ENCODE data around the gene ACAP3.

The ACAP3 gene

GRCh38 chr1:1287288-1288110, 20.2 kb downstream of the ACAP3 start:
- TF ChIP-seq CTCF (IDR thresholded peaks at IDR 0.05; ENCODE audit: low read depth, low read length): no peak
- H3K4me3 ChIP-seq (ENCODE audit: low read depth, low read length): no peak overlapping the region

- no peak for TF ChIP-seq CTCF (IDR thresholded peaks at IDR 0.05; ENCODE audit: low read depth, low read length)
- no peak overlapping the region for H3K4me3 ChIP-seq (ENCODE audit: low read depth, low read length)
Measured at GRCh38 chr1:1286313-1287261, 21.1 kb downstream of the ACAP3 start.

- no peak for TF ChIP-seq CTCF (IDR thresholded peaks at IDR 0.05; ENCODE audit: low read depth, low read length)
Measured at GRCh38 chr1:1285611-1286311, 22.0 kb downstream of the ACAP3 start.

GRCh38 chr1:1285102-1285571, 22.6 kb downstream of the ACAP3 start:
- no peak overlapping the region for H3K4me3 ChIP-seq (ENCODE audit: low read depth, low read length)
- no peak for TF ChIP-seq CTCF (IDR thresholded peaks at IDR 0.05; ENCODE audit: low read depth, low read length)

More at GRCh38 chr1:1285611-1286311, 22.0 kb downstream of the ACAP3 start:
- no peak overlapping the region for H3K4me3 ChIP-seq (ENCODE audit: low read depth, low read length)

GRCh38 chr1:1284221-1285101, 23.3 kb downstream of the ACAP3 start:
- TF ChIP-seq CTCF (IDR thresholded peaks at IDR 0.05; ENCODE audit: low read depth, low read length): no peak
- no peak overlapping the region for H3K4me3 ChIP-seq (ENCODE audit: low read depth, low read length)

- no peak for TF ChIP-seq CTCF (IDR thresholded peaks at IDR 0.05; ENCODE audit: low read depth, low read length)
- H3K4me3 ChIP-seq (ENCODE audit: low read depth, low read length): no peak overlapping the region
Measured at GRCh38 chr1:1283821-1284220, 23.9 kb downstream of the ACAP3 start.
